Activated naive CD4-positive, alpha-beta T cell treated with anti-CD3 and anti-CD28 coated beads for 36 hours (primary cell): ENCODE results near the gene ABLIM2. TPM values are rescaled to one million over a fixed set of nuclear protein-coding genes. Genes with fewer than 3 reads are reported as not detected.
A peak's percentile ranks its signal among the peaks of the same experiment; 100 is the strongest.

ENCODE experiments used
- CTCF ChIA-PET: fragments of 350-600 bp; sonication (Branson Sonifier 250); formaldehyde crosslinking; loops from one replicate; lab custom pipeline; 2021; ENCODE audit warnings: antibody characterized with exemption; lab: Charles Lee
- DNase-seq: peaks from one replicate; pipeline ENCODE4 v3.0.0-alpha.2; 2020
- H3K27ac Mint-ChIP-seq: one replicate; pipeline ENCODE4 v1.8.0; 2021; ENCODE audit warnings: mild to moderate bottlenecking, mixed read lengths
- H3K27me3 Mint-ChIP-seq: one replicate; pipeline ENCODE4 v1.8.0; 2021; ENCODE audit warnings: low read depth, mixed read lengths
- H3K36me3 Mint-ChIP-seq: one replicate; pipeline ENCODE4 v1.8.0; 2021; ENCODE audit warnings: low read depth, mixed read lengths
- H3K4me1 Mint-ChIP-seq: one replicate; pipeline ENCODE4 v1.8.0; 2021; ENCODE audit warnings: low read depth, mixed read lengths
- H3K4me3 Mint-ChIP-seq: one replicate; pipeline ENCODE4 v1.8.0; 2021; ENCODE audit warnings: mild to moderate bottlenecking, moderate library complexity, mixed read lengths
- H3K9me3 Mint-ChIP-seq: one replicate; pipeline ENCODE4 v1.8.0; 2021; ENCODE audit warnings: mixed read lengths
- intact Hi-C: fragments of 100-400 bp; cut with micrococcal nuclease; formaldehyde crosslinking; loops from one replicate; pipeline ENCODE4 v1.15.1; 2023
- total RNA-seq, 2 experiments: library from RNA; stranded (reverse); gene quantifications; one replicate each; pipeline ENCODE4 v1.2.3, GENCODE V29; 2021

Gene ABLIM2
- total RNA-seq, 2 experiments from 2014 or later, result 0.22 to 0.24 TPM

DNA sequence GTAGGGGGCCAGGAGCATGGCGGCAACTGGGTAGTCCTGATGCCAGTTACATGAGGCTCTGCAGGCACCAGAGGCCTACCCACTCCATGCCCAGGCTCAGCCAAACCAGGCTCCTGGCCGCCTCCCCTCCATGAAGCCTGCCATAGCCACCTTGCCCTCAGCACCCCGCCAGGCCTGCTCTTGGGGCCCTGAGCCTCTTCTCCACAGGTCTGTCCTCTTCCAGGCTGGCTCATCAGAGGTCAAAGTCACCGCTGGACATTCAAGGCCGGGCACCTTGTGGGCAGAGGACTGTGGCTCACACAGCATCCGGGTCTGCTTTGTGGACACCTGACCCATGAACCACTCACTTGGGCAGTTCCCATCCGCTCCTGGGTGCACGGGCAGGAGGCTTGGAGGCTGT is 158.9 kb downstream of the ABLIM2 start:
- no peak for DNase-seq
- no peak overlapping the region for H3K27ac Mint-ChIP-seq
- H3K27me3 Mint-ChIP-seq, result no peaks in the 10 kb centered on the region
- no peaks in the 10 kb centered on the region for H3K36me3 Mint-ChIP-seq
- H3K4me3 Mint-ChIP-seq, result no peak overlapping the region
- H3K9me3 Mint-ChIP-seq, result no peaks in the 10 kb centered on the region
- intact Hi-C loops, result no loop called here
- H3K4me1 Mint-ChIP-seq, result no peaks in the 10 kb centered on the region
- CTCF ChIA-PET, result no interaction called here

DNA sequence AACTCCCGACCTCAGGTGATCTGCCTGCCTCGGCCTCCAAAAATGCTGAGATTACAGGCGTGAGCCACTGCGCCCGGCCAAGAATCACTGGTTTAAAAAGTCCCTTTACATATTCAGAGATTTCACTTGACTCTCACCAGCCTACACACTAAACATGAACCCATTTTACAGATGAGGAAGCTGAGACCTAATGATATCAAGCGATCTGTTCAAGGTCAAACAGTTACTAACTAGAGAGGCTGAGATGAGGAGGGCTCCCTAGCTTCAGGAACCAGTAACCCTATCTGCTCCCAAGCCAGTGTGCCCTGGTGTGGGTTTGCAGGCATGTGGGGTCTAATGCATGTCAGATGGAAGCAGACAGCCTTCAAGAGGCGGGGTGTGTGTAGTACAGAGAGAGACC is 159.3 kb downstream of the ABLIM2 start:
- Mint-ChIP-seq H3K27me3 (no peaks in the 10 kb centered on the region), H3K4me3 (no peak overlapping the region), H3K27ac (no peak overlapping the region), H3K9me3 (no peaks in the 10 kb centered on the region), H3K4me1 (no peaks in the 10 kb centered on the region), H3K36me3 (no peaks in the 10 kb centered on the region)
- DNase-seq, result no peak
- intact Hi-C loops, result no loop called here
- CTCF ChIA-PET, result no interaction called here

DNA sequence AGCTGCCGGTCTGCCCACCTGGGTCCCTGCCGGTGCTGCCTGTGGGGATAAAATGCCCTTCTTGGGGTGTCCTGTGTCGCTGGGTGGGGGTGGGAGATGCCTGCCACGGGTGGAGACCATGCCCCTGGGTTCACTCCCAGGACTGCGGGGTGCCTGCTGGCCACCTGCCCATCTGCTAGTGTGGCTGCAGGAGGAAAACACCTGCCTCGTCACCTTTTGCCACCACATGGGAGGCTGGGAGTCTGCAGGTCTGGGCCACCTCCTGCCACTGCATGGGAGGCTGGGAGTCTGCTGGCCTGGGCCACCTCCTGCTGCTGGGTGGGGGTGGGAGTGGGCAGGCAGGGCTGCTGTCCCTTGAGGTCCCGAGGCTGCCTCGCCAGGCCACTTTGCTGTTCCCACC is 160.2 kb downstream of the ABLIM2 start:
- H3K4me3 Mint-ChIP-seq, result no peak overlapping the region
- CTCF ChIA-PET, result no interaction called here
- H3K27me3 Mint-ChIP-seq, result no peaks in the 10 kb centered on the region
- no peak overlapping the region for H3K27ac Mint-ChIP-seq
- H3K4me1 Mint-ChIP-seq, result no peaks in the 10 kb centered on the region
- DNase-seq, result no peak
- H3K9me3 Mint-ChIP-seq, result no peaks in the 10 kb centered on the region
- H3K36me3 Mint-ChIP-seq, result no peaks in the 10 kb centered on the region
- intact Hi-C loops, result no loop called here

DNA sequence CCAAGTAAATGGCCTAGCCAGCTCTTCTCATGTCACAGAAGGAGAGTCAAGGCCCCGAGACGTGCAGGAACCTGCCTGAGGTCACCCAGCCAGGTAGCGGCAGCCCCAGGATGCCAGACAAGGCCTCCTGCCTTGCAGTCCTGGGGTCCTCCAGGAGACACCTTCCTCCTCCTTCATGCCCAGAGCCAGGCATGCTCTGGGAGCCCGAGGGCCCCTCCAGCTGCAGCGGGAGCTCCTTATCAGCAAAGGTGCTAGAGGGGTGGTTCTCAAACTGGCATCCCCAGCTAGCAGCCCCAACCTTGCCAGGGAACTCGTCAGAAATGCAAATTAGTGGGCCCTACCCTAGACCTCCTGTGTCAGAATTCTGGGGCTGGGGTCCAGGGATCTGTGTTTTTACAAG is 162.7 kb downstream of the ABLIM2 start:
- Mint-ChIP-seq H3K36me3 (no peaks in the 10 kb centered on the region), H3K9me3 (no peaks in the 10 kb centered on the region), H3K4me3 (no peak overlapping the region), H3K27ac (no peak overlapping the region), H3K27me3 (no peaks in the 10 kb centered on the region), H3K4me1 (no peaks in the 10 kb centered on the region)
- intact Hi-C loops, result no loop called here
- CTCF ChIA-PET, result interaction anchor here (0.8 kb wide), 1 partner anchor 9 kb away, joined by 4 read pairs; no protein-coding TSS in a partner anchor
- DNase-seq, result no peak

DNA sequence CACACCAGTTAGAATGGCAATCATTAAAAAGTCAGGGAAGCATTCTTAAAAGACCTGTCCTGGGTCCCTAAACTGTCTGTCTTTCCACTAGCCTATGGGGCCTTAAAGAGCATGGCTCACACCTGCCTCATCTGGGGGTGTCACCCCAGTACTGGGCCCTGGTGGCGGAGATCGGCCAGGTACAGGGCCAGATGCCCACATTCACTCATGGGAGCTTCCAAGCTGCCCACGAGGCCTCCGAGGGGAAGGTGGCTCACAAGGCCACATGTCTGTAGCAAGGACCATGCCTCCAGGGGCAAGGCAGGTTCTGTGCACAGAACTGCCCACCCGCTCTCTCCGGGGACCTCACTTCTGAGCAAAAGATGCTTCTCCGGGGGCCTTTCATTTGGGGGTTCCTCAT is 163.5 kb downstream of the ABLIM2 start:
- Mint-ChIP-seq H3K4me3 (no peak overlapping the region), H3K27me3 (no peaks in the 10 kb centered on the region), H3K36me3 (no peaks in the 10 kb centered on the region), H3K9me3 (no peaks in the 10 kb centered on the region), H3K27ac (no peak overlapping the region), H3K4me1 (no peaks in the 10 kb centered on the region)
- CTCF ChIA-PET, result interaction anchor here (0.8 kb wide), 1 partner anchor 9 kb away, joined by 4 read pairs; no protein-coding TSS in a partner anchor
- DNase-seq, result no peak
- intact Hi-C loops, result no loop called here

DNA sequence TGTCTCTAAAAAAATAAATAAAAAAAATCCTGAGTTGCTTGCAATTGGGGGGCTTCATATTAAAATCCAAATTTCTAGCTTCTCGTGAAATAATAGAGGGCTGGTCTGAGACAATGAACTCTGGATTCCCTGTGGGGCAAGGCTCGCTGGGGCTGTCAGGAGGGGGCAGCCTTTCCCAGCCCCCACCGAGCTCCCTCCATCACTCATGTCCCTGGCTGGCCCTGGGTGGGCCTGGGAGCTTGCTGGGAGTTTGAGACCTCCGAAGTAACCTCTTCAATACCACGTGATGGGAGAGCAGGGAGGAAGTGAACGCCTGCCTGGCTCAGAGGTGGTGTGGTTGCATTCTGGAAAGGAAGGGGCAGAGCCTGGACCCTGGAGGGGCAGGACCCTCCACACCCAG is 164.9 kb downstream of the ABLIM2 start:
- CTCF ChIA-PET, result interaction anchor here (0.6 to 0.7 kb wide), 2 partner anchors 95 to 215 kb away, joined by 3 read pairs; no protein-coding TSS in a partner anchor
- Mint-ChIP-seq H3K9me3 (no peaks in the 10 kb centered on the region), H3K27ac (no peak overlapping the region), H3K4me3 (no peak overlapping the region), H3K27me3 (no peaks in the 10 kb centered on the region), H3K4me1 (no peaks in the 10 kb centered on the region), H3K36me3 (no peaks in the 10 kb centered on the region)
- DNase-seq, result no peak
- intact Hi-C loops, result no loop called here

DNA sequence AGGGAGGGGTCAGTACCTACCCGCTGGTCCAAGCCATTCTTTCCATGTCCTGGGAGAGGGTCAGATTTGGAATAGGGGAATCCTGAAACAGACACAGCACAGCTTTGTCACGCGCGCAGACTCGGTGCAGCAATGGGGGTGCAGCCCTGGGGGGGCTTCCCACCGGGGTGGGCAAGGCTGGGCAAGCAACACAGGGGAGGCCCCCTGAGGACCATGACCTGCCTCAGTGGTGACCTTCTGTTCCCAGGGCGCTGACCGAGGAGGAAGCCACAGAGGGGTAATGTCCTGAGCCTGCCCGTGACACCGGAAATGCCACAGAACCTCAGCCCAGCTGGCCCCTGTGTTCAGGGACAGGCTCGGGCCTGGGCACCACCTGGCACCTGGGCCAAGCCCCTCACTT is 165.8 kb downstream of the ABLIM2 start:
- no peaks in the 10 kb centered on the region for H3K36me3 Mint-ChIP-seq
- H3K27ac Mint-ChIP-seq, result no peak overlapping the region
- no peaks in the 10 kb centered on the region for H3K9me3 Mint-ChIP-seq
- no peaks in the 10 kb centered on the region for H3K27me3 Mint-ChIP-seq
- intact Hi-C loops, result no loop called here
- no peaks in the 10 kb centered on the region for H3K4me1 Mint-ChIP-seq
- no peak overlapping the region for H3K4me3 Mint-ChIP-seq
- no peak for DNase-seq
- CTCF ChIA-PET, result no interaction called here

DNA sequence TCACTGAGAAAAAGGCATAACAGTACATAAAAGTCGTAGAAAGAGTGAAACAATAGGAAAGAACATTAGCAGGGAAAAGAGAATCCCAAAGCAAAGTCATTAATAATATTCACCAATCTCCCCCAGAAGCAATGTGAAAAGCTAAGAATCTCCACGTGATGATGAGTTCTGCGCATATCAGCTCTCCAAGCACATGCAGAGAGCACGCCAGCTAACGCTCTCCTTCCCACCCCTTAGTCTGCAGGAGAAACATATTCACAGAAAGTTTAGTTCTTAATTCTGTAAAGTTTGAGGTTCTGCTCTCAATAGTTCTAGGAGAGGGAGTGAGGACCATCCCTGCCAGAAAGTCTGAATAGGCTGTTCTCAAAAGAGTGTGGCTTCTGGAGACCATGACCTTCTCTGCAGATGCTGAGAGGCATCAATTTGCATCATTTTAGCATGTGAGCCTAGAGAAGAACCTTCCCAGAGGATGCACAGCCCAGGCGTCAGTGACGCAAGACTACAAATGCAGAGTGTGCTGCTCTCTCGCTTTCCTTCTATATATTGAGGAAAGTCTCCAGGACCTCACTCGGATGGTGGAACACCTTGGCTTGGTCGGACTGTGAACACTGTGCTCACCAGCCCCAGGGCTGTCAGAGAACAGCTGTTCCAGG is 167.7 kb downstream of the ABLIM2 start:
- CTCF ChIA-PET, result interaction anchor here (9.5 kb wide), 1 partner anchor 187 kb away, joined by 180 read pairs; no protein-coding TSS in a partner anchor
- H3K9me3 Mint-ChIP-seq, result no peaks in the 10 kb centered on the region
- H3K4me3 Mint-ChIP-seq, result no peak overlapping the region
- H3K4me1 Mint-ChIP-seq, result peaks cover 6% of the 10 kb centered on the region
- H3K27me3 Mint-ChIP-seq, result peaks cover 3% of the 10 kb centered on the region
- intact Hi-C loops, result no loop called here
- no peak for DNase-seq
- H3K27ac Mint-ChIP-seq, result no peak overlapping the region
- no peaks in the 10 kb centered on the region for H3K36me3 Mint-ChIP-seq

DNA sequence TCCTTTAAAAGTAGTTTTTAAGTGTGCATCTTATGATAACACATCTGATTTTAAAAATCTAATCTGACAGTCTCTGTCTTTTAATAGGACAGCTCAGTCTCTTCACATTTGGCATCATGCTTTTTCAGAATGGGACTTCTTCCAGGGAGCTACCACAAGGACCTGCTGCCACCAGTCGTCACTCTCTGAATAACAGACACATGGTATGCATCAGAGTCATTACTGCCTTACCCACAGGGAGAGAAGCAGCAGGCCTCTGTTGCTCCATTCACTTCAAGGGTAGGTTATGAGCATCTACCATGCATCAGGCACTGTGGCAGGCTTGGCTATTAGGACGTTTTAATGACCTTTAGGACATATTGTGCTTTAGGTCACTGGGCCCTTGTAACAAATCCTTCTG is 169.0 kb downstream of the ABLIM2 start:
- H3K4me3 Mint-ChIP-seq, result no peak overlapping the region
- no peak overlapping the region for H3K27ac Mint-ChIP-seq
- DNase-seq, result no peak
- intact Hi-C loops, result no loop called here
- H3K27me3 Mint-ChIP-seq, result peaks cover 5% of the 10 kb centered on the region
- H3K36me3 Mint-ChIP-seq, result no peaks in the 10 kb centered on the region
- no peaks in the 10 kb centered on the region for H3K9me3 Mint-ChIP-seq
- peaks cover 7% of the 10 kb centered on the region for H3K4me1 Mint-ChIP-seq
- CTCF ChIA-PET, result interaction anchor here (4.1 to 9.5 kb wide), 2 partner anchors 145 to 186 kb away, joined by 26 to 180 read pairs; no protein-coding TSS in a partner anchor

DNA sequence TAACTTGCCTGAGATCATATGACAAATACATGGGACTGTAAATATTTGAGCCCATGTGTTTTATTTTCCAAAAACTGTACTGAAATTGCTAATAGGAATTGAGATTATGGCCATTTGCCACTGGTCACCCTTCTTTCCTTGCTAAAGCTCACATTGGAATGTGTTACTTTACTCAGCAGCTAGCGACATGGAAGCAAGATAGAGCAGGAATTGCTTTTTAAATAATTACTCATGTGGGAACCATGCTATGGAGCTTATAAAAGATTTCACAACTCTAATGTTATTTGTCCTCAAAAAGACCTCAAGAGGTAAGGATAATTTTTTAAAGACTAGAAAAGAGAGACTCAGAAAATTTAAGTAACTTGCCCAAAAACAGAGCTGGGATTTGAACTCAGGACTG is 170.2 kb downstream of the ABLIM2 start:
- intact Hi-C loops, result no loop called here
- Mint-ChIP-seq H3K27me3 (peaks cover 5% of the 10 kb centered on the region), H3K27ac (no peak overlapping the region), H3K4me1 (peaks cover 7% of the 10 kb centered on the region), H3K4me3 (no peak overlapping the region), H3K9me3 (no peaks in the 10 kb centered on the region), H3K36me3 (no peaks in the 10 kb centered on the region)
- DNase-seq, result no peak
- CTCF ChIA-PET, result interaction anchor here (0.6 to 9.5 kb wide), 20 partner anchors 10 to 230 kb away, joined by 3 to 180 read pairs (median 4); partner anchors contain the start of gene AFAP1

DNA sequence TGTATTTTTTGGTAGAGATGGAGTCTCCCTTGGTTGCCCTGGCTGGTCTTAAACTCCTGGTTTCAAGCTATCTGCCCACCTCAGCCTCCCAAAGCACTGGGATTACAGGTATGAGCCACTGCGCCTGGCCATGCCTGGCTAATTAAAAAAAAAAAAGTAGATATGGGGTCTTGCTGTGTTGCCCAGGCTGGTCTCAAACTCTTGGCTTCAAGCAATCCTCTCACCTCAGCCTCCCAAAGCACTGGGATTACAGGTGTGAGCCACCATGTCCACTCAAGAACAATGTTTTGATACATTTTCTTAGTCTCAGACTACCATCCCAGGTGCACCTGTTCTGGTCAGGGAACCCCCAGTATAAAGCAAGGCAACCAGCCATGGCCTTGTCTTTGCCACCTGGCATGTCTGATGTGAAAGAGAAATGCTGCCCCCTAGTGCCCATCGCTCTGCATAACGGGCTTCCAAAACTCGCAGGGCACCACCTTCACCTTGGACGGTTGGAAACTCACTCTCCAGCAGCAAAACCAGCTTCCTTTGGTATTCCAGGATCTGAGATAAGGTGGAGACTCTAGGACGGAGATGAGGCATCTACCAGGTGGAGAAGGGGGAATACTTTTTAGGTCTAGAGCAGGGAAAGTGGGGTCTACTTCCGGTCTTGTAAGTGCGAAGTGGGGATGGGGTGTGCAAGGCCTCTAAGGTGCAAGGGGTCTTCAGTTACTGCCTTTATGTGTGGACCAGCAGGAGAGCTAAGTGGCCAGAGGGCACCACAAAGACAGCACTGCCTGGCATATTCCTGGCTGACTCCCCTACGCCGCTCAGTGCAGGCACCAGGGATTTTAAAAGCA is 171.2 kb downstream of the ABLIM2 start:
- DNase-seq, result peak; percentile 90
- intact Hi-C loops, result loop anchor here (1.0 to 2.0 kb wide), 8 partner anchors 23 to 795 kb away; partner anchors contain the start of genes AFAP1 and SORCS2
- H3K9me3 Mint-ChIP-seq, result no peaks in the 10 kb centered on the region
- CTCF ChIA-PET, result interaction anchor here (0.6 to 9.5 kb wide), 29 partner anchors 8 to 229 kb away, joined by 3 to 180 read pairs (median 4); partner anchors contain the start of gene AFAP1
- H3K4me3 Mint-ChIP-seq, result no peak overlapping the region
- H3K27me3 Mint-ChIP-seq, result peaks cover 5% of the 10 kb centered on the region
- H3K36me3 Mint-ChIP-seq, result no peaks in the 10 kb centered on the region
- H3K4me1 Mint-ChIP-seq, result peaks cover 7% of the 10 kb centered on the region
- no peak overlapping the region for H3K27ac Mint-ChIP-seq

DNA sequence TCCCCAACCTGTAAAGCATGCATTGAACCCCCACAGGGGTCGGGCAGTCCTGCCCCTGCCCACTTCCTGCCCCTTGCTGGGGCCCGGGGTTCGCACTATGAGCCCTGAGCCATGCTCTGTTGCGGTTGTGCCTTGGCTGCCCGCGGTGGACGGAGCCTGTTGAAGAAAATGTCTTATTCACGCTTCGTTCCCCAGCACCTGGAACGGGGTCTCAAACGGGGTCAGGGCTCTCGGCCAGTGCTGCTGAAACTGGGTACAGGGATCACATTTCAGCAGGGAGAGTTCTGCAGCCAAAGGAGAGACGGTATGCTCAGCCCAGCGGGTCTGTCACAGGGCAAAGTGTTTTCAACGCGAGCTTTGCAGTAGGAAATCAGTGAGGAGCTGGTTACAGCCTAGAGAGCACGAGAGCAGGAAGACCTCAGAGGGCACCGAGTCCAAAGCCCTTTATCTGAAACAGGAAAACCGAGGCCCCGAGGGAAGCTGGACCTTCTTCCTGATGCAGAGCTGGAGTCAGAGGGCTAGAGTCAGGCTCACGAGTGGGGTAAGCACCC is 172.6 kb downstream of the ABLIM2 start:
- intact Hi-C loops, result loop anchor here (2.0 kb wide), 3 partner anchors 47 to 793 kb away; partner anchors contain the start of genes AFAP1 and SORCS2
- H3K4me1 Mint-ChIP-seq, result peaks cover 7% of the 10 kb centered on the region
- H3K4me3 Mint-ChIP-seq, result peak overlapping the region; percentile 17
- H3K27me3 Mint-ChIP-seq, result peaks cover 5% of the 10 kb centered on the region
- H3K27ac Mint-ChIP-seq, result no peak overlapping the region
- no peaks in the 10 kb centered on the region for H3K36me3 Mint-ChIP-seq
- CTCF ChIA-PET, result interaction anchor here (1.0 to 9.5 kb wide), 10 partner anchors 10 to 225 kb away, joined by 3 to 180 read pairs (median 6); partner anchors contain the start of gene AFAP1
- no peak for DNase-seq
- H3K9me3 Mint-ChIP-seq, result no peaks in the 10 kb centered on the region
